ENCODE measurements around the gene MCFD2. TPM values are rescaled to one million over a fixed set of nuclear protein-coding genes. Genes with fewer than 3 reads are reported as not detected.

Gene MCFD2
- total RNA-seq, 2 experiments from 2014 or later = 55.7 to 75.2 TPM

GRCh38 chr2:46852598-46852997 is 63.0 kb downstream of the MCFD2 start:
- no peak for DNase-seq (ENCODE audit: low spot score)
- no peaks in the 10 kb centered on the region for H3K79me2 ChIP-seq (ENCODE audit: insufficient read depth, low read depth, low read length)
- no peak for TF ChIP-seq CTCF (conservative IDR thresholded peaks at IDR 0.05; ENCODE audit: low read length)
- TF ChIP-seq EZH2phosphoT487 (IDR thresholded peaks at IDR 0.05; ENCODE audit: borderline replicate concordance, low read depth, low read length) = no peak
- no peak overlapping the region for H2AFZ ChIP-seq (ENCODE audit: low read length)
- ChIA-PET CTCF (ENCODE audit: unreplicated experiment) (no interaction called here), POLR2A (interaction anchor here (0.6 to 0.7 kb wide), 4 partner anchors 23 to 225 kb away, joined by 3 to 6 read pairs (median 4); no protein-coding TSS in a partner anchor)
- H3K9me2 ChIP-seq (ENCODE audit: insufficient read depth, low read length) = no peaks in the 10 kb centered on the region
- H3K9me3 ChIP-seq (ENCODE audit: low read length) = no peaks in the 10 kb centered on the region
- peaks cover 10% of the 10 kb centered on the region for H3K4me1 ChIP-seq (ENCODE audit: insufficient read depth, low read length, poor library complexity, severe bottlenecking)
- no peak overlapping the region for H3K27ac ChIP-seq (ENCODE audit: low read depth, low read length, poor library complexity, severe bottlenecking)
- no peaks in the 10 kb centered on the region for H3K36me3 ChIP-seq (ENCODE audit: insufficient read depth, low read length)
- no peak overlapping the region for H3K4me2 ChIP-seq (ENCODE audit: low read length)
- H3K4me3 ChIP-seq (ENCODE audit: low read depth, low read length, poor library complexity, severe bottlenecking) = no peak overlapping the region
- no TSS peak for BruUV-seq (replicated peaks)
- H4K20me1 ChIP-seq (ENCODE audit: insufficient read depth, low read length) = no peaks in the 10 kb centered on the region
- intact Hi-C loops (cut with micrococcal nuclease; ENCODE audit: unreplicated experiment) = no loop called here

GRCh38 chr2:46852124-46852523 is 63.5 kb downstream of the MCFD2 start:
- no peak for DNase-seq (ENCODE audit: low spot score)
- POLR2A ChIA-PET = no interaction called here
- Histone ChIP-seq H3K79me2 (ENCODE audit: insufficient read depth, low read depth, low read length) (no peaks in the 10 kb centered on the region), H3K27ac (ENCODE audit: low read depth, low read length, poor library complexity, severe bottlenecking) (no peak overlapping the region), H3K4me2 (ENCODE audit: low read length) (no peak overlapping the region), H3K4me3 (ENCODE audit: low read depth, low read length, poor library complexity, severe bottlenecking) (no peak overlapping the region), H3K9me2 (ENCODE audit: insufficient read depth, low read length) (no peaks in the 10 kb centered on the region), H3K4me1 (ENCODE audit: insufficient read depth, low read length, poor library complexity, severe bottlenecking) (peaks cover 10% of the 10 kb centered on the region), H3K9me3 (ENCODE audit: low read length) (no peaks in the 10 kb centered on the region), H2AFZ (ENCODE audit: low read length) (no peak overlapping the region), H3K36me3 (ENCODE audit: insufficient read depth, low read length) (no peaks in the 10 kb centered on the region), H4K20me1 (ENCODE audit: insufficient read depth, low read length) (no peaks in the 10 kb centered on the region)
- no peak for TF ChIP-seq EZH2phosphoT487 (IDR thresholded peaks at IDR 0.05; ENCODE audit: borderline replicate concordance, low read depth, low read length)
- TF ChIP-seq CTCF (conservative IDR thresholded peaks at IDR 0.05; ENCODE audit: low read length) = no peak
- CTCF ChIA-PET (ENCODE audit: unreplicated experiment) = no interaction called here
- intact Hi-C loops (cut with micrococcal nuclease; ENCODE audit: unreplicated experiment) = no loop called here
- BruUV-seq (replicated peaks) = no TSS peak

Small RNA genes within 50 kb of the gene (small RNA-seq; reads per million reads assigned to genes)
- gene AC093732.2 = not detected

Other genes with a start within 250 kb of the MCFD2 start
- gene SOCS5, start 216.5 kb downstream of the MCFD2 start, total RNA-seq (2014; rRNA removed; shearing (Covaris generic)) = 9.5 and 9.9 TPM in 2 replicates
- gene SOCS5, start 216.5 kb downstream of the MCFD2 start, total RNA-seq (2022) = 7.7 and 8.1 TPM in 2 replicates
- gene TTC7A, start 25.4 kb upstream of the MCFD2 start, total RNA-seq (2014; rRNA removed; shearing (Covaris generic)) = 51.9 and 64.1 TPM in 2 replicates
- 75.1 and 76.2 TPM in 2 replicates for gene TTC7A, start 25.4 kb upstream of the MCFD2 start, total RNA-seq (2022)
- 0.08 TPM in 1 of 2 replicates, not detected in the other for gene STPG4, start 239.5 kb upstream of the MCFD2 start, total RNA-seq (2014; rRNA removed; shearing (Covaris generic))
- gene STPG4, start 239.5 kb upstream of the MCFD2 start, total RNA-seq (2022) = 0.68 and 0.72 TPM in 2 replicates